Mesenchymal stem cell (in vitro differentiated cells and primary cell): ENCODE results near the gene ZDHHC7.

Source experiments
- DNase-seq: peaks from one replicate; pipeline ENCODE4 v3.0.0-alpha.2; 2013
- H2AFZ ChIP-seq: one replicate; pipeline ENCODE4 v1.6.1; 2013; ENCODE audit warnings: low read depth, mild to moderate bottlenecking, control low read depth, inconsistent platforms, low read length, moderate library complexity
- H2AK5ac ChIP-seq: 2 replicates; pipeline ENCODE4 v1.6.1; 2013; ENCODE audit warnings: low read length, moderate library complexity, mild to moderate bottlenecking, inconsistent platforms; ENCODE audit not compliant: severe bottlenecking
- H2BK120ac ChIP-seq: one replicate; pipeline ENCODE4 v1.6.1; 2013; ENCODE audit warnings: low read depth, mild to moderate bottlenecking, inconsistent platforms, low read length, moderate library complexity
- H2BK12ac ChIP-seq, 2 experiments: one replicate each; pipeline ENCODE4 v1.6.1; 2013; ENCODE audit warnings: inconsistent platforms in 2 of 2, low read length in 2 of 2, mild to moderate bottlenecking in 2 of 2, moderate library complexity in 2 of 2, control low read depth in 1 of 2
- H2BK15ac ChIP-seq: one replicate; pipeline ENCODE4 v1.6.1; 2013; ENCODE audit warnings: mild to moderate bottlenecking, low read depth, inconsistent platforms; ENCODE audit not compliant: poor library complexity, severe bottlenecking
- H2BK5ac ChIP-seq: 2 replicates; pipeline ENCODE4 v1.6.1; 2013; ENCODE audit warnings: low read depth, mild to moderate bottlenecking, low read length, control low read depth, inconsistent platforms; ENCODE audit not compliant: poor library complexity, severe bottlenecking
- H3K14ac ChIP-seq, 2 experiments: one replicate each; pipeline ENCODE4 v1.6.1; 2013; ENCODE audit warnings: inconsistent platforms in 2 of 2, low read length in 2 of 2, control low read depth in 1 of 2, mild to moderate bottlenecking in 1 of 2, moderate library complexity in 1 of 2
- H3K18ac ChIP-seq, 2 experiments: one replicate each; pipeline ENCODE4 v1.6.1; 2013; ENCODE audit warnings: inconsistent platforms in 2 of 2, low read length in 2 of 2, control low read depth in 1 of 2, low read depth in 1 of 2, mild to moderate bottlenecking in 1 of 2
- H3K23ac ChIP-seq, 2 experiments: one replicate each; pipeline ENCODE4 v1.6.1; 2013; ENCODE audit warnings: inconsistent platforms in 2 of 2, low read length in 2 of 2, mild to moderate bottlenecking in 2 of 2, moderate library complexity in 2 of 2, control low read depth in 1 of 2
- H3K27ac ChIP-seq: 2 replicates; pipeline ENCODE4 v1.5.1; 2013; ENCODE audit warnings: mild to moderate bottlenecking, moderate library complexity, low read length, control low read depth, inconsistent platforms; ENCODE audit not compliant: poor library complexity, severe bottlenecking
- H3K27me3 ChIP-seq, 2 experiments: 2 replicates each; pipeline versions ENCODE4 v1.6.1 to v1.7.0; 2013; ENCODE audit warnings: low read length in 2 of 2, mild to moderate bottlenecking in 2 of 2, moderate library complexity in 2 of 2, control low read depth in 1 of 2, inconsistent platforms in 1 of 2; ENCODE audit not compliant: control insufficient read depth in 1 of 2, insufficient read depth in 1 of 2
- H3K36me3 ChIP-seq, 2 experiments: 2 replicates each; pipeline versions ENCODE4 v1.6.1 to v1.7.0; 2013; ENCODE audit warnings: low read length in 2 of 2, control low read depth in 1 of 2, inconsistent platforms in 1 of 2, low read depth in 1 of 2, mild to moderate bottlenecking in 1 of 2; ENCODE audit not compliant: insufficient read depth in 2 of 2, control insufficient read depth in 1 of 2
- H3K4ac ChIP-seq, 2 experiments: one replicate each; pipeline ENCODE4 v1.6.1; 2013; ENCODE audit warnings: inconsistent platforms in 2 of 2, low read length in 2 of 2, mild to moderate bottlenecking in 2 of 2, moderate library complexity in 2 of 2, control low read depth in 1 of 2, low read depth in 1 of 2
- H3K4me1 ChIP-seq: 2 replicates; pipeline ENCODE4 v1.6.1; 2013; ENCODE audit warnings: low read depth, low read length, control low read depth; ENCODE audit not compliant: control insufficient read depth, insufficient read depth
- H3K4me2 ChIP-seq: 2 replicates; pipeline ENCODE4 v1.6.1; 2013; ENCODE audit warnings: low read length, mild to moderate bottlenecking, inconsistent platforms; ENCODE audit not compliant: poor library complexity, severe bottlenecking
- H3K4me3 ChIP-seq, 2 experiments: 2 replicates each; pipeline versions ENCODE4 v1.5.1 to v1.7.0; 2013; ENCODE audit warnings: low read length in 2 of 2, mild to moderate bottlenecking in 2 of 2, control low read depth in 1 of 2, low read depth in 1 of 2; ENCODE audit not compliant: insufficient read depth in 1 of 2
- H3K79me1 ChIP-seq: replicated peaks from 2 replicates; pipeline ENCODE4 v1.6.1; 2013; ENCODE audit warnings: mild to moderate bottlenecking, control low read depth, low read length, inconsistent platforms; ENCODE audit not compliant: poor library complexity, severe bottlenecking
- H3K9ac ChIP-seq: 2 replicates; pipeline ENCODE4 v1.7.0; 2013; ENCODE audit warnings: mild to moderate bottlenecking, low read length, moderate library complexity
- H3K9me3 ChIP-seq: 2 replicates; pipeline ENCODE4 v1.7.0; 2013; ENCODE audit warnings: mild to moderate bottlenecking, low read length; ENCODE audit not compliant: control insufficient read depth
- H4K8ac ChIP-seq: one replicate; pipeline ENCODE4 v1.6.1; 2013; ENCODE audit warnings: inconsistent platforms, mild to moderate bottlenecking, low read length, moderate library complexity
- H4K91ac ChIP-seq: one replicate; pipeline ENCODE4 v1.6.1; 2013; ENCODE audit warnings: mild to moderate bottlenecking, low read length, inconsistent platforms
- WGBS: methylation state at CpG from one replicate; pipeline ENCODE4 v1.1.7; 2013; ENCODE audit warnings: mixed read lengths; 5-methylcytosine and 5-hydroxymethylcytosine counted together

The ZDHHC7 gene

GRCh38 chr16:84973776-84974523, 37.4 kb downstream of the ZDHHC7 start:
- no peak overlapping the region for H2AFZ ChIP-seq
- H4K8ac ChIP-seq, result no peak overlapping the region
- peaks cover 45 to 53% of the 10 kb centered on the region in 2 experiments for H3K36me3 ChIP-seq
- H3K27ac ChIP-seq, result no peak overlapping the region
- no peak overlapping the region for H4K91ac ChIP-seq
- H3K23ac ChIP-seq, result no peak overlapping the region
- no peak overlapping the region for H3K9ac ChIP-seq
- H3K4me2 ChIP-seq, result no peak overlapping the region
- peaks cover 0 to 3% of the 10 kb centered on the region in 2 experiments for H3K27me3 ChIP-seq
- no peak overlapping the region for H2BK12ac ChIP-seq
- H2AK5ac ChIP-seq, result no peak overlapping the region
- no peak overlapping the region for H2BK15ac ChIP-seq
- no peak overlapping the region for H3K4me3 ChIP-seq
- H3K4me1 ChIP-seq, result peaks cover 12% of the 10 kb centered on the region
- H3K14ac ChIP-seq, result no peak overlapping the region
- DNase-seq, result no peak
- H2BK5ac ChIP-seq, result no peak overlapping the region
- H2BK120ac ChIP-seq, result no peak overlapping the region
- no peak overlapping the region for H3K4ac ChIP-seq
- WGBS, result 96% methylated on average over 19 of the region's 23 CpGs
- no peak overlapping the region for H3K18ac ChIP-seq
- H3K9me3 ChIP-seq, result no peaks in the 10 kb centered on the region
- H3K79me1 ChIP-seq, result peaks cover 25% of the 10 kb centered on the region

- no peak overlapping the region for H2AFZ ChIP-seq
- H3K27ac ChIP-seq, result no peak overlapping the region
- H3K79me1 ChIP-seq, result peaks cover 25% of the 10 kb centered on the region
- H3K27me3 ChIP-seq, result peaks cover 0 to 6% of the 10 kb centered on the region in 2 experiments
- 95% methylated on average over 15 of the region's 15 CpGs for WGBS
- no peak overlapping the region for H3K18ac ChIP-seq
- H3K36me3 ChIP-seq, result peaks cover 45 to 49% of the 10 kb centered on the region in 2 experiments
- H2BK120ac ChIP-seq, result no peak overlapping the region
- no peak overlapping the region for H3K4me3 ChIP-seq
- H2BK12ac ChIP-seq, result no peak overlapping the region
- no peak overlapping the region for H4K91ac ChIP-seq
- no peak overlapping the region for H3K4ac ChIP-seq
- H4K8ac ChIP-seq, result no peak overlapping the region
- H3K9ac ChIP-seq, result peak overlapping the region; percentile 86
- no peak overlapping the region for H2BK15ac ChIP-seq
- no peak overlapping the region for H3K4me2 ChIP-seq
- no peak overlapping the region for H3K23ac ChIP-seq
- no peaks in the 10 kb centered on the region for H3K9me3 ChIP-seq
- peaks cover 12% of the 10 kb centered on the region for H3K4me1 ChIP-seq
- no peak overlapping the region for H2AK5ac ChIP-seq
- no peak for DNase-seq
- no peak overlapping the region for H2BK5ac ChIP-seq
- H3K14ac ChIP-seq, result no peak overlapping the region
Measured at GRCh38 chr16:84973236-84973635, 38.1 kb downstream of the ZDHHC7 start.

GRCh38 chr16:84970447-84971127, 40.7 kb downstream of the ZDHHC7 start:
- Histone ChIP-seq H3K9me3 (no peaks in the 10 kb centered on the region), H3K18ac (no peak overlapping the region), H2BK12ac (peak overlapping the region in 1 of 2 experiments; percentile 9), H3K27me3 (peaks cover 0 to 6% of the 10 kb centered on the region in 2 experiments), H3K27ac (no peak overlapping the region), H2BK15ac (no peak overlapping the region), H4K91ac (no peak overlapping the region), H3K4ac (no peak overlapping the region), H3K79me1 (peaks cover 14% of the 10 kb centered on the region), H2AFZ (no peak overlapping the region), H2BK120ac (no peak overlapping the region), H3K36me3 (peaks cover 23 to 26% of the 10 kb centered on the region in 2 experiments), H3K4me1 (peaks cover 4% of the 10 kb centered on the region), H3K9ac (peak overlapping the region; percentile 9), H3K23ac (no peak overlapping the region), H4K8ac (no peak overlapping the region), H2AK5ac (no peak overlapping the region), H3K14ac (no peak overlapping the region), H3K4me3 (no peak overlapping the region), H2BK5ac (no peak overlapping the region), H3K4me2 (no peak overlapping the region)
- peak; percentile 70 for DNase-seq
- WGBS, result 39% methylated on average over 13 of the region's 18 CpGs

- Histone ChIP-seq H3K9me3 (no peaks in the 10 kb centered on the region), H2BK5ac (no peak overlapping the region), H3K27ac (no peak overlapping the region), H3K14ac (no peak overlapping the region), H3K4me2 (no peak overlapping the region), H3K23ac (no peak overlapping the region), H3K18ac (no peak overlapping the region), H3K36me3 (peaks cover 0 to 5% of the 10 kb centered on the region in 2 experiments), H3K4me3 (no peak overlapping the region), H3K79me1 (no peaks in the 10 kb centered on the region), H3K4ac (no peak overlapping the region), H2BK12ac (peak overlapping the region in 1 of 2 experiments; percentile 3), H3K9ac (no peak overlapping the region), H3K27me3 (peaks cover 4 to 27% of the 10 kb centered on the region in 2 experiments), H3K4me1 (peaks cover 1% of the 10 kb centered on the region), H4K8ac (no peak overlapping the region), H2AK5ac (no peak overlapping the region), H2BK15ac (peak overlapping the region; percentile 21), H2AFZ (no peak overlapping the region), H4K91ac (peak overlapping the region; percentile 5), H2BK120ac (no peak overlapping the region)
- no peak for DNase-seq
- WGBS, result 88% methylated on average over 16 of the region's 16 CpGs
Measured at GRCh38 chr16:84967828-84968227, 43.5 kb downstream of the ZDHHC7 start.
